ENCODE data around the gene SMAD2.

DNA sequence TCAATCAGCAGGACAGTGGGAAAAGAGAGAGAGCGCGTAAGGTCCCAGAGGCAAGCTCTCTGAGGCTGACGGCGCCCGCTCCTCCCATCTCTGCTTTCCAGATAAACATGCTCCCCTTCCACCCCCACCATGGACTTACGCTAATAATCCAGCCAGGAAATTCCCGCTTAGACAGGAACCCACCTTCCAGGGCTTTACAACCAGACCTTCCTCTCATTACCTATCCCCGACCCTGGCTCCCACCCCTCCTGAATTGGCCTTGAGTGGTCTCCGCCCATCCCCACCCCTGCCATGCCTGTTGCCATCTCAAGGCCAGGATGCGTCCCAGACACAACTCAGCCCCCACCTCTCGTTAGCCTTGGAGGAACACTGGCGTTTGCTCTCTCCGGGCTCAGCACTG lies 131.1 kb downstream of the SMAD2 start:
- TF ChIP-seq, protein P1, sequence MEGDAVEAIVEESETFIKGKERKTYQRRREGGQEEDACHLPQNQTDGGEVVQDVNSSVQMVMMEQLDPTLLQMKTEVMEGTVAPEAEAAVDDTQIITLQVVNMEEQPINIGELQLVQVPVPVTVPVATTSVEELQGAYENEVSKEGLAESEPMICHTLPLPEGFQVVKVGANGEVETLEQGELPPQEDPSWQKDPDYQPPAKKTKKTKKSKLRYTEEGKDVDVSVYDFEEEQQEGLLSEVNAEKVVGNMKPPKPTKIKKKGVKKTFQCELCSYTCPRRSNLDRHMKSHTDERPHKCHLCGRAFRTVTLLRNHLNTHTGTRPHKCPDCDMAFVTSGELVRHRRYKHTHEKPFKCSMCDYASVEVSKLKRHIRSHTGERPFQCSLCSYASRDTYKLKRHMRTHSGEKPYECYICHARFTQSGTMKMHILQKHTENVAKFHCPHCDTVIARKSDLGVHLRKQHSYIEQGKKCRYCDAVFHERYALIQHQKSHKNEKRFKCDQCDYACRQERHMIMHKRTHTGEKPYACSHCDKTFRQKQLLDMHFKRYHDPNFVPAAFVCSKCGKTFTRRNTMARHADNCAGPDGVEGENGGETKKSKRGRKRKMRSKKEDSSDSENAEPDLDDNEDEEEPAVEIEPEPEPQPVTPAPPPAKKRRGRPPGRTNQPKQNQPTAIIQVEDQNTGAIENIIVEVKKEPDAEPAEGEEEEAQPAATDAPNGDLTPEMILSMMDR (optimal IDR thresholded peaks at IDR 0.05 in 1 of 3, IDR thresholded peaks at IDR 0.05 in 1 of 3, conservative IDR thresholded peaks at IDR 0.05 in 1 of 3; ENCODE audit: extremely low read depth in 1 of 3, insufficient read depth in 2 of 3, low read length in 3 of 3), result no peak
- no peak for TF ChIP-seq EZH2 (IDR thresholded peaks at IDR 0.05; ENCODE audit: low read length)
